Measurements from ENCODE around the gene PCDH8.

PCDH8 gene

GRCh38 chr13:52864941-52865340, 16.5 kb upstream of the PCDH8 start:
- Histone ChIP-seq H3K4me2 (ENCODE audit: low read length, poor library complexity, severe bottlenecking) (no peak overlapping the region), H4K91ac (ENCODE audit: low read length) (no peak overlapping the region), H3K18ac (ENCODE audit: low read depth in 1 of 2, low read length in 2 of 2) (no peak overlapping the region), H3K23ac (ENCODE audit: low read length in 2 of 2) (no peak overlapping the region), H3K9ac (ENCODE audit: low read length) (no peak overlapping the region), H3K4me3 (ENCODE audit: insufficient read depth in 1 of 2, low read depth in 1 of 2, low read length in 2 of 2) (no peak overlapping the region), H4K8ac (ENCODE audit: low read length) (no peak overlapping the region), H2BK15ac (ENCODE audit: low read depth, poor library complexity, severe bottlenecking) (no peak overlapping the region), H2BK120ac (ENCODE audit: low read depth, low read length) (no peak overlapping the region), H3K27ac (ENCODE audit: low read length, poor library complexity, severe bottlenecking) (no peak overlapping the region), H2AK5ac (ENCODE audit: low read length, severe bottlenecking) (no peak overlapping the region), H2BK12ac (ENCODE audit: low read length in 2 of 2) (no peak overlapping the region), H2BK5ac (ENCODE audit: low read depth, low read length, poor library complexity, severe bottlenecking) (no peak overlapping the region), H3K79me1 (replicated peaks; ENCODE audit: low read length, poor library complexity, severe bottlenecking) (no peaks in the 10 kb centered on the region), H3K4ac (ENCODE audit: low read depth in 1 of 2, low read length in 2 of 2) (no peak overlapping the region), H3K36me3 (ENCODE audit: control insufficient read depth in 1 of 2, insufficient read depth in 2 of 2, low read depth in 1 of 2, low read length in 2 of 2) (no peaks in the 10 kb centered on the region), H3K9me3 (ENCODE audit: control insufficient read depth, low read length) (no peaks in the 10 kb centered on the region), H2AFZ (ENCODE audit: low read depth, low read length) (no peak overlapping the region), H3K14ac (ENCODE audit: low read length in 2 of 2) (no peak overlapping the region), H3K4me1 (ENCODE audit: control insufficient read depth, insufficient read depth, low read depth, low read length) (no peaks in the 10 kb centered on the region), H3K27me3 (ENCODE audit: control insufficient read depth in 1 of 2, insufficient read depth in 1 of 2, low read length in 2 of 2) (peaks cover 0 to 6% of the 10 kb centered on the region in 2 experiments)
- no peak for DNase-seq
- 38% methylated on average over 1 of the region's 1 CpG for WGBS

- H4K91ac ChIP-seq (ENCODE audit: low read length) = no peak overlapping the region
- H4K8ac ChIP-seq (ENCODE audit: low read length) = no peak overlapping the region
- H3K9ac ChIP-seq (ENCODE audit: low read length) = no peak overlapping the region
- no peak overlapping the region for H2BK120ac ChIP-seq (ENCODE audit: low read depth, low read length)
- H3K4ac ChIP-seq (ENCODE audit: low read depth in 1 of 2, low read length in 2 of 2) = no peak overlapping the region
- H3K4me2 ChIP-seq (ENCODE audit: low read length, poor library complexity, severe bottlenecking) = no peak overlapping the region
- no peak overlapping the region for H2AK5ac ChIP-seq (ENCODE audit: low read length, severe bottlenecking)
- no peak overlapping the region for H3K23ac ChIP-seq (ENCODE audit: low read length in 2 of 2)
- H3K18ac ChIP-seq (ENCODE audit: low read depth in 1 of 2, low read length in 2 of 2) = no peak overlapping the region
- no peak overlapping the region for H2BK5ac ChIP-seq (ENCODE audit: low read depth, low read length, poor library complexity, severe bottlenecking)
- H2BK15ac ChIP-seq (ENCODE audit: low read depth, poor library complexity, severe bottlenecking) = no peak overlapping the region
- DNase-seq = no peak
- H3K36me3 ChIP-seq (ENCODE audit: control insufficient read depth in 1 of 2, insufficient read depth in 2 of 2, low read depth in 1 of 2, low read length in 2 of 2) = no peaks in the 10 kb centered on the region
- no peak overlapping the region for H2BK12ac ChIP-seq (ENCODE audit: low read length in 2 of 2)
- H3K14ac ChIP-seq (ENCODE audit: low read length in 2 of 2) = no peak overlapping the region
- peaks cover 0 to 9% of the 10 kb centered on the region in 2 experiments for H3K27me3 ChIP-seq (ENCODE audit: control insufficient read depth in 1 of 2, insufficient read depth in 1 of 2, low read length in 2 of 2)
- WGBS = 64% methylated on average over 2 of the region's 3 CpGs
- H2AFZ ChIP-seq (ENCODE audit: low read depth, low read length) = no peak overlapping the region
- H3K4me3 ChIP-seq (ENCODE audit: insufficient read depth in 1 of 2, low read depth in 1 of 2, low read length in 2 of 2) = no peak overlapping the region
- H3K79me1 ChIP-seq (replicated peaks; ENCODE audit: low read length, poor library complexity, severe bottlenecking) = no peaks in the 10 kb centered on the region
- H3K4me1 ChIP-seq (ENCODE audit: control insufficient read depth, insufficient read depth, low read depth, low read length) = no peaks in the 10 kb centered on the region
- H3K27ac ChIP-seq (ENCODE audit: low read length, poor library complexity, severe bottlenecking) = no peak overlapping the region
- no peaks in the 10 kb centered on the region for H3K9me3 ChIP-seq (ENCODE audit: control insufficient read depth, low read length)
Measured at GRCh38 chr13:52862358-52863206, 14.1 kb upstream of the PCDH8 start.

GRCh38 chr13:52852444-52852843, 4.0 kb upstream of the PCDH8 start:
- no peak overlapping the region for H4K8ac ChIP-seq (ENCODE audit: low read length)
- H2BK15ac ChIP-seq (ENCODE audit: low read depth, poor library complexity, severe bottlenecking) = no peak overlapping the region
- DNase-seq = no peak
- H3K9ac ChIP-seq (ENCODE audit: low read length) = no peak overlapping the region
- no peaks in the 10 kb centered on the region for H3K9me3 ChIP-seq (ENCODE audit: control insufficient read depth, low read length)
- no peaks in the 10 kb centered on the region for H3K79me1 ChIP-seq (replicated peaks; ENCODE audit: low read length, poor library complexity, severe bottlenecking)
- no peak overlapping the region for H3K4me2 ChIP-seq (ENCODE audit: low read length, poor library complexity, severe bottlenecking)
- H3K23ac ChIP-seq (ENCODE audit: low read length in 2 of 2) = no peak overlapping the region
- no peak overlapping the region for H3K14ac ChIP-seq (ENCODE audit: low read length in 2 of 2)
- no peak overlapping the region for H3K4me3 ChIP-seq (ENCODE audit: insufficient read depth in 1 of 2, low read depth in 1 of 2, low read length in 2 of 2)
- 73% methylated on average over 2 of the region's 2 CpGs for WGBS
- no peak overlapping the region for H2AK5ac ChIP-seq (ENCODE audit: low read length, severe bottlenecking)
- no peak overlapping the region for H2BK12ac ChIP-seq (ENCODE audit: low read length in 2 of 2)
- H2AFZ ChIP-seq (ENCODE audit: low read depth, low read length) = no peak overlapping the region
- no peak overlapping the region for H2BK120ac ChIP-seq (ENCODE audit: low read depth, low read length)
- H3K18ac ChIP-seq (ENCODE audit: low read depth in 1 of 2, low read length in 2 of 2) = no peak overlapping the region
- H3K4me1 ChIP-seq (ENCODE audit: control insufficient read depth, insufficient read depth, low read depth, low read length) = peaks cover 13% of the 10 kb centered on the region
- peaks cover 31 to 49% of the 10 kb centered on the region in 2 experiments for H3K27me3 ChIP-seq (ENCODE audit: control insufficient read depth in 1 of 2, insufficient read depth in 1 of 2, low read length in 2 of 2)
- no peak overlapping the region for H3K27ac ChIP-seq (ENCODE audit: low read length, poor library complexity, severe bottlenecking)
- H2BK5ac ChIP-seq (ENCODE audit: low read depth, low read length, poor library complexity, severe bottlenecking) = no peak overlapping the region
- no peak overlapping the region for H3K4ac ChIP-seq (ENCODE audit: low read depth in 1 of 2, low read length in 2 of 2)
- H4K91ac ChIP-seq (ENCODE audit: low read length) = no peak overlapping the region
- H3K36me3 ChIP-seq (ENCODE audit: control insufficient read depth in 1 of 2, insufficient read depth in 2 of 2, low read depth in 1 of 2, low read length in 2 of 2) = no peaks in the 10 kb centered on the region

GRCh38 chr13:52851137-52851962, 2.9 kb upstream of the PCDH8 start:
- Histone ChIP-seq H2BK15ac (ENCODE audit: low read depth, poor library complexity, severe bottlenecking) (no peak overlapping the region), H3K4me1 (ENCODE audit: control insufficient read depth, insufficient read depth, low read depth, low read length) (peaks cover 19% of the 10 kb centered on the region), H2BK12ac (ENCODE audit: low read length in 2 of 2) (no peak overlapping the region), H3K23ac (ENCODE audit: low read length in 2 of 2) (no peak overlapping the region), H2BK120ac (ENCODE audit: low read depth, low read length) (no peak overlapping the region), H3K9ac (ENCODE audit: low read length) (peak overlapping the region; percentile 84), H3K4me2 (ENCODE audit: low read length, poor library complexity, severe bottlenecking) (peak overlapping the region; percentile 68), H2AFZ (ENCODE audit: low read depth, low read length) (peak overlapping the region; percentile 81), H3K36me3 (ENCODE audit: control insufficient read depth in 1 of 2, insufficient read depth in 2 of 2, low read depth in 1 of 2, low read length in 2 of 2) (peaks cover 0 to 10% of the 10 kb centered on the region in 2 experiments), H3K27me3 (ENCODE audit: control insufficient read depth in 1 of 2, insufficient read depth in 1 of 2, low read length in 2 of 2) (peaks cover 41 to 52% of the 10 kb centered on the region in 2 experiments), H2AK5ac (ENCODE audit: low read length, severe bottlenecking) (no peak overlapping the region), H3K18ac (ENCODE audit: low read depth in 1 of 2, low read length in 2 of 2) (no peak overlapping the region), H4K8ac (ENCODE audit: low read length) (peak overlapping the region; percentile 24), H4K91ac (ENCODE audit: low read length) (no peak overlapping the region), H3K27ac (ENCODE audit: low read length, poor library complexity, severe bottlenecking) (no peak overlapping the region), H3K4me3 (ENCODE audit: insufficient read depth in 1 of 2, low read depth in 1 of 2, low read length in 2 of 2) (peak overlapping the region; percentile 61 to 86), H3K79me1 (replicated peaks; ENCODE audit: low read length, poor library complexity, severe bottlenecking) (no peaks in the 10 kb centered on the region), H3K4ac (ENCODE audit: low read depth in 1 of 2, low read length in 2 of 2) (no peak overlapping the region), H2BK5ac (ENCODE audit: low read depth, low read length, poor library complexity, severe bottlenecking) (no peak overlapping the region), H3K9me3 (ENCODE audit: control insufficient read depth, low read length) (no peaks in the 10 kb centered on the region), H3K14ac (ENCODE audit: low read length in 2 of 2) (no peak overlapping the region)
- DNase-seq = peak; percentile 20
- WGBS = under 1% methylated on average over 56 of the region's 60 CpGs
